Measurements from ENCODE around the gene NOL7. TPM values are rescaled to one million over a fixed set of nuclear protein-coding genes. Genes with fewer than 3 reads are reported as not detected.

Gene NOL7
- total and polyA plus RNA-seq, 8 donors, result 22.7 to 40.3 (median 28.1) TPM

DNA sequence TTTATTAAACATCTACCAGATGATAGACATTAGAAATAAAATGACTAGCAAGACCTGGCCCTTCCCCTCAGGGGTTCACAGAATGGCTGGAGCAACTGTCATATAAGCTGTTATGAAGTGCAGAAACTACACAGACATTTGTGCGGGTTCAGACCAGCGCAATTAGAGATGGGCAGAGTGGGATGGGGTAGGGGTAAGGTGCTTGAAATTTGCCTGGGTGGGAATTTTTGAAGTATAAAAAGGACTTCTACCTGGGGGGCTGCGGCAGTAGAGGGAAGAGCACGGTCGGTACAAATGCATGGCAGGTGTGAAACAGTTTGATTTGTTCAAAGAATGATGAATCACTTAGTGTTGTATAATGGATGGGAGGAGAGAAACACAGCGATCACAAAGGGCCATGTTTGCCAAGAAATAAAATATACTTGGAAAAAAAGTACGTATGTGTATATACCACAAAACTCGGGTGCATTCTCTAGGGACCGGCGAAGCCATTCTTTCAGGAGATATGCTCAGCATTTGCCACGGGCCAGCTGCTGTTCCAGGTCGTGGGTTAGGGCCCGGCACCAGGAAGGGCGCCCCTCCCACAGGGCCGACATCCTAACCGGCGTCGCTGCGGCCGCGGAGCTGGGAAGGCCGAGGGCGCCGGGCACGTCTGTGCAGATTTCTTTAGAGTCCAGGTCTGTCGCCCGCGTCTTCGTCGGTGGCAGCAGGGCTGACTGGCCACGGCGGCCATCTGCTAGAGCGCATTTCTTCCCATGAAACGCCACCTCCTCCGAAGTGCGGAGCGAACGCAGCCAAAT, 809 bp upstream of the NOL7 start:
- FAIRE-seq (no peak), ATAC-seq (peak; percentile 51 to 72 (median 65)), DNase-seq (peak in 5 of 6 donors; percentile 57 to 86 (median 73))
- peak overlapping the region; percentile 69 to 99 (median 80) for H3K4me3 ChIP-seq
- no peaks in the 10 kb centered on the region for H3K27me3 ChIP-seq
- peaks cover 0 to 15% (median 7%) of the 10 kb centered on the region in 3 donors for H3K36me3 ChIP-seq
- H3K27ac ChIP-seq, result peak overlapping the region; percentile 73 to 97 (median 86)
- peaks cover 3 to 14% (median 8%) of the 10 kb centered on the region in 3 donors for H3K4me1 ChIP-seq
- TF ChIP-seq, protein P1, sequence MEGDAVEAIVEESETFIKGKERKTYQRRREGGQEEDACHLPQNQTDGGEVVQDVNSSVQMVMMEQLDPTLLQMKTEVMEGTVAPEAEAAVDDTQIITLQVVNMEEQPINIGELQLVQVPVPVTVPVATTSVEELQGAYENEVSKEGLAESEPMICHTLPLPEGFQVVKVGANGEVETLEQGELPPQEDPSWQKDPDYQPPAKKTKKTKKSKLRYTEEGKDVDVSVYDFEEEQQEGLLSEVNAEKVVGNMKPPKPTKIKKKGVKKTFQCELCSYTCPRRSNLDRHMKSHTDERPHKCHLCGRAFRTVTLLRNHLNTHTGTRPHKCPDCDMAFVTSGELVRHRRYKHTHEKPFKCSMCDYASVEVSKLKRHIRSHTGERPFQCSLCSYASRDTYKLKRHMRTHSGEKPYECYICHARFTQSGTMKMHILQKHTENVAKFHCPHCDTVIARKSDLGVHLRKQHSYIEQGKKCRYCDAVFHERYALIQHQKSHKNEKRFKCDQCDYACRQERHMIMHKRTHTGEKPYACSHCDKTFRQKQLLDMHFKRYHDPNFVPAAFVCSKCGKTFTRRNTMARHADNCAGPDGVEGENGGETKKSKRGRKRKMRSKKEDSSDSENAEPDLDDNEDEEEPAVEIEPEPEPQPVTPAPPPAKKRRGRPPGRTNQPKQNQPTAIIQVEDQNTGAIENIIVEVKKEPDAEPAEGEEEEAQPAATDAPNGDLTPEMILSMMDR (IDR thresholded peaks at IDR 0.05), result no peak
- intact Hi-C loops (cut with DNase I), result no loop called here
- H3K9me3 ChIP-seq, result no peaks in the 10 kb centered on the region
- 4% methylated on average over 38 of the region's 38 CpGs for WGBS, 2 donors

DNA sequence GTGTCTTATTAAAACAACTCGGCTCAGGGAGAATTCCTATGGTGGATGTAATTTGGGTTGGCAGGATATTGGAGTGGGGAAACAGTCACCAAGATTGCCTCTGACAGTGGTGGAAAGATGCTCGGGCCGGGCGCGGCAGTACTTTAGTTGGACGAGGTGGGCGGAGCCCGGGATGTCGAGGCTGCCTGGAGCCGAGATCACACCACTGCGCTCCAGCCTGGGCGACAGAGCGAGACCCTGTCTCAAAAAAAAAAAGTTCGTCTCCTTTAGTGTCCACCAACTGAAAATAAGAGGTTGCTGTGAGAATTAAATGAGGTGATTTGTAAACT, 621 bp downstream of the NOL7 start:
- TF ChIP-seq, protein P1 (IDR thresholded peaks at IDR 0.05), result no peak
- peaks cover 3 to 14% (median 8%) of the 10 kb centered on the region in 3 donors for H3K4me1 ChIP-seq
- WGBS, 2 donors, result 0 to 1% methylated on average over 14 of the region's 14 CpGs
- FAIRE-seq (no peak), DNase-seq (peak; percentile 34 to 70 (median 60)), ATAC-seq (peak; percentile 31 to 62 (median 44))
- peak overlapping the region; percentile 69 to 99 (median 80) for H3K4me3 ChIP-seq
- H3K9me3 ChIP-seq, result no peaks in the 10 kb centered on the region
- H3K36me3 ChIP-seq, result peaks cover 0 to 27% (median 17%) of the 10 kb centered on the region in 3 donors
- H3K27me3 ChIP-seq, result no peaks in the 10 kb centered on the region
- peak overlapping the region; percentile 73 to 97 (median 86) for H3K27ac ChIP-seq
- intact Hi-C loops (cut with DNase I), result no loop called here

DNA sequence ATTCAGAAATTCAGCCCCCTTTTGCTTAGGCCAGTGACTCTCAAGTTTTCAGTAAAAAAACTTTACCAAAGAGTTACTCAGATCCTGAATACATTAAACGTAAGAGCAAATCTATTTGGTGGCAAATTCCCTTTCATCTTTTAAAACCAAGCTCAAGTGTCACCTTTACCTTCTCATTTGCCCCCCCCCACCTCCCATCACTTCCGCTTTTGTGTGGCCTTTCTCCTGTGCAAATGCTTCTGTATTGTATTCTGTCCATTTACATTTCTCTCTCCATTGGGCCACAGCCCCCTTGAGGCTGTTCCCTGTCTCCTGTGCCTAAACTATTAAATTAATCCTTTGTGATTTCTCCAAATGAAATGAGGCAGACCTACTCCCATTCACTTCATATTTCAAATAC, 1.9 kb downstream of the NOL7 start:
- TF ChIP-seq, protein P1 (IDR thresholded peaks at IDR 0.05), result no peak
- 71 to 75% methylated on average over 2 of the region's 2 CpGs for WGBS, 2 donors
- Histone ChIP-seq H3K4me3 (no peak overlapping the region), H3K9me3 (no peaks in the 10 kb centered on the region), H3K27ac (no peak overlapping the region), H3K27me3 (no peaks in the 10 kb centered on the region), H3K36me3 (peaks cover 0 to 40% (median 25%) of the 10 kb centered on the region in 3 donors), H3K4me1 (peaks cover 3 to 14% (median 8%) of the 10 kb centered on the region in 3 donors)
- no peak for FAIRE-seq
- ATAC-seq, result no peak
- no peak for DNase-seq
- intact Hi-C loops (cut with DNase I), result no loop called here

DNA sequence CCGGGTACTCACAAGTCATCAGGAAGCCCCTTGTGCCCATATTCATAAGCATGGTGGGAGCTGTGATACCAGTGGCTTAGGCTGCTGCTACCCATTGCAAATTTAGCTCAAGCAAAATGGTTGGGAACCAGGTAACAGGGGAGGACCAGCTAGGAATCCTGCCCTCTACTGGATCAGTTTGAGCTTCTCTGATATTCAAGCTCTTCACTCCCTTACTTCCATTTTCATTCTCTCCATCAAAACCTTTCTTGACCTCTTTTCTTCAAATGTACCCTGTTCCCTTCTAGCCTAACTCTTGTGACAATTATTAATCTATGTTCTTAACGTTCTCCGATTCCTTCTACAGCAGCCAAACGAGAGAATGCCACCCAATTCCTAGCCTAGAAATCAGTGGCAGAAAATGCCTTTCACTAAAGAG, 9.7 kb downstream of the NOL7 start:
- peaks cover 0 to 25% (median 22%) of the 10 kb centered on the region in 3 donors for H3K36me3 ChIP-seq
- DNase-seq, result no peak
- no peaks in the 10 kb centered on the region for H3K9me3 ChIP-seq
- no peaks in the 10 kb centered on the region for H3K4me1 ChIP-seq
- 68 to 72% methylated on average over 4 of the region's 4 CpGs for WGBS, 2 donors
- no peak overlapping the region for H3K4me3 ChIP-seq
- intact Hi-C loops (cut with DNase I), result loop anchor here in 2 of 3 donors (10.0 kb wide), 1 partner anchor 80 kb away; no protein-coding TSS in a partner anchor
- TF ChIP-seq, protein P1 (IDR thresholded peaks at IDR 0.05), result peak in 2 of 4 donors; percentile 25 to 31
- H3K27ac ChIP-seq, result no peak overlapping the region
- no peak for FAIRE-seq
- H3K27me3 ChIP-seq, result no peaks in the 10 kb centered on the region
- ATAC-seq, result peak in 3 of 4 donors; percentile 69 to 83 (median 75)
